Urinary bladder (tissue), 4 donors: Measurements from ENCODE around the gene CORO2A. TPM values are rescaled to one million over a fixed set of nuclear protein-coding genes. Genes with fewer than 3 reads are reported as not detected.
"Not testable (repeated sequence)": the region's sequence is repeated elsewhere in the genome, so short reads cannot be mapped to it uniquely, and the experiment has no call there.

ENCODE experiments used
- DNase-seq: peaks from one replicate; pipeline ENCODE4 v3.0.0-alpha.2; 2015; ENCODE audit errors: extremely low spot score
- H3K27ac ChIP-seq: one replicate; pipeline ENCODE4 v1.5.1; 2013; ENCODE audit warnings: low read depth, mild to moderate bottlenecking, moderate library complexity
- H3K36me3 ChIP-seq: one replicate; pipeline ENCODE4 v1.6.1; 2013; ENCODE audit warnings: mild to moderate bottlenecking, moderate library complexity; ENCODE audit not compliant: insufficient read depth
- H3K4me1 ChIP-seq: one replicate; pipeline ENCODE4 v1.6.1; 2013; ENCODE audit warnings: mild to moderate bottlenecking, moderate library complexity; ENCODE audit not compliant: insufficient read depth
- H3K4me3 ChIP-seq: one replicate; pipeline ENCODE4 v1.5.1; 2013; ENCODE audit warnings: low read depth, low read length
- WGBS: extraction: QIAGEN DNeasy Blood & Tissue Kit; methylation state at CpG from one replicate; pipeline ENCODE4 v1.1.7; 2013; 5-methylcytosine and 5-hydroxymethylcytosine counted together
- polyA plus RNA-seq: library from polyadenylated mRNA; stranded (reverse); fragments of 200-250 nt; gene quantifications from one replicate; pipeline ENCODE4 v1.2.3, GENCODE V29; 2013
- total RNA-seq: library from RNA; depleted of rRNA; stranded (reverse); fragments of >200 nt; gene quantifications from one replicate; pipeline ENCODE4 v1.2.3, GENCODE V29; 2014
- donor health status: healthy with polysubstance abuse.
- donor health status: healthy.

The CORO2A gene
- total and polyA plus RNA-seq, 2 donors, result 3.4 to 4.1 TPM

GRCh38 chr9:98180996-98181395 is 11.4 kb downstream of the CORO2A start:
- no peak for DNase-seq
- no peak overlapping the region for H3K4me3 ChIP-seq
- H3K27ac ChIP-seq, result no peak overlapping the region
- no peaks in the 10 kb centered on the region for H3K4me1 ChIP-seq
- H3K36me3 ChIP-seq, result no peaks in the 10 kb centered on the region
- 95% methylated on average over 6 of the region's 6 CpGs for WGBS

DNA sequence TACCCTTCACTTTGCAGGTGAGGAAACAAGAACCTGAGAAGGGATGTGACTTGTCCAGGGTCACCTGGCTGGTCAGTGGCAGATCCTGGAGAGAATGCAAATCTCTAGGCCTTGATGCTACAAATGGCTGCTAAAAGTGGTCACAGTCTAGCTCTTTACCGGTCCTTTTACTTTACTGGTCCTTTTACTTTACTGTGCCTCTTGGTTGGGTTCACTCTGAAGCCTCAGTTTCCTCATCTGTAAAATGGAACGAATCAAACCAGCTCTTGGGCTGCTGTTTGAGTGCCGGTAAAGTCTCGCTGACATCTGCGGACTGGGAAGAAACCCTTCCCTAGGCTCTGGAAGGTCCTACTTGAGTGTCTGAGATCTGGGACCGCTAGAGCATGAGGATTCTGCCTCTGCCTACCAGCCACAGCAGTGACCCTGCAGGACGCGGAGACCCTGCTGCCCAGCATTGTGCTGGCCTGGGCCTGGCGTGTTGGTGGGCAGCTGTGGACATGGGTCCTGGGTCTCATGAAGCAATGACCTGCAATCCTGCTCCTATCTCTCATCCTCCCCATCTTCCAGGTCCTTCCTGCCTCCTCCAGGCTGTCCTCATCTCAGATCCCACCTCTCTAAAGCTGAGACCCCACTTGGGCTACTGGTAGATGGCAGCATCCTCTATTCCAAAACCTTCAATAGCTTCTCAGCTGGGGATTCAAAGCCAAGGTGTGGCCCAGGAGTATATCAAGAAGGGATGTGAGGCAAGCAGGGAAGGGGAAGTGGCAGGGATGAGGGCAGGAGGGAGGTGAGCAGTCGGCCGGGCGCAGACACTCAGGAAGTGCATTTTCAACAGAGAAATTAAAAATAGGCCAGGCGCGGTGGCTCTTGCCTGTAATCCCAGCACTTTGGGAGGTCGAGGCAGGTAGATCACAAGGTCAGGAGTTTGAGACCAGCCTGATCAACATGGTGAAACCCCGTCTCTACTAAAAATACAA is 13.3 kb downstream of the CORO2A start:
- DNase-seq, result no peak

GRCh38 chr9:98176391-98177259 is 15.8 kb downstream of the CORO2A start:
- Histone ChIP-seq H3K27ac (no peak overlapping the region), H3K4me3 (no peak overlapping the region), H3K36me3 (no peaks in the 10 kb centered on the region), H3K4me1 (no peaks in the 10 kb centered on the region)
- no peak for DNase-seq
- WGBS, result 77% methylated on average over 9 of the region's 9 CpGs

More for the DNA sequence above, 13.3 kb downstream of the CORO2A start:
- no peak overlapping the region for H3K4me3 ChIP-seq
- no peak overlapping the region for H3K27ac ChIP-seq
- H3K4me1 ChIP-seq, result no peaks in the 10 kb centered on the region
- H3K36me3 ChIP-seq, result no peaks in the 10 kb centered on the region
- 83% methylated on average over 16 of the region's 16 CpGs for WGBS

- Histone ChIP-seq H3K27ac (no peak overlapping the region), H3K4me1 (no peaks in the 10 kb centered on the region), H3K4me3 (no peak overlapping the region), H3K36me3 (no peaks in the 10 kb centered on the region)
- DNase-seq, result no peak
- WGBS, result 87% methylated on average over 3 of the region's 3 CpGs
Observed at GRCh38 chr9:98175762-98176161, 16.7 kb downstream of the CORO2A start.

DNA sequence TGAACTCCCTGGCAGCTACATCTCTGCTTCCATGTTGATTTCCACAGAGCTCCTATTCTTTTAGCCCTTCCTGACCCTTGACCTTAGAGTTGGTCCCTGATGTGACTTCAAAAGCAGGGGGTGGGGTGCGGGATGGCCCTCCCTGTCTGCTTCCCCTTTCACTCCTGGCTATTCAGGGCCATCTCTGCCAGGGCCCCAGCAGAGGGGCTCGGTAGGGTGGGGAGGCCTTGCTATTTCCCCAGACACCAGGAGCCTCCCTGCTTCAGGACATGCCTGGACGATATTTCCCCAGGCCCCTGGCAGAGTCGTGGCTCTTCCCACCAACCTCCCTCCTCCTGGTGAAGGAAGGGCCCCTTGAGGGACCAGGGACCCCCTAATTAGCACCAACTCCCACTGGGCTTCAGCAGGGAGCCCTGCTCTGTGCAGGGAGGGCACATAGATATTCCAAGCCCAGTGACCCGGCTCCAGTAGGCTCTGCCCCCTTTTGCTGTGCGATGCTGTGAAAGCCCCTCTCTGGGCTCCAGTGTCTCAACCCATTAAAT is 17.3 kb downstream of the CORO2A start:
- Histone ChIP-seq H3K4me1 (no peaks in the 10 kb centered on the region), H3K27ac (no peak overlapping the region), H3K36me3 (no peaks in the 10 kb centered on the region), H3K4me3 (no peak overlapping the region)
- 41% methylated on average over 6 of the region's 6 CpGs for WGBS
- DNase-seq, result no peak

DNA sequence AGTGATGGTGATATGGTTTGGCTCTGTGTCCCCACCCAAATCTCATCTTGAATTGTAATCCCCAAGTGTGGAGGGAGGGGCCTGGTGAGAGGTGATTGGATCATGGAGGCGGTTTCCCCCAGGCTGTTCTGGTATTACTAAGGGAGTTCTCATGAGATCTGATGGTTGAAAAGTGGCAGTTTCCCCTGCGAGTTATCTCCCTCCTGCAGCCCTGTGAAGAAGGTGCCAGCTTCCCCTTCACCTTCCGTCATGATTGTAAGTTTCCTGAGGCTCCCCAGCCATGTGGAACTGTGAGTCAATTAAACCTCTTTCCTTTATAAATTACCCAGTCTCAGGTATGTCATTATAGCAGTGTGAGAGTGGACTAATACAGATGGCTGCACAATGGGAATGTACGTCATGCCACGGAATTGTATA is 17.9 kb downstream of the CORO2A start:
- H3K4me3 ChIP-seq, DNase-seq, H3K27ac ChIP-seq, H3K36me3 ChIP-seq, H3K4me1 ChIP-seq: not testable (repeated sequence)
- 77% methylated on average over 5 of the region's 5 CpGs for WGBS

DNA sequence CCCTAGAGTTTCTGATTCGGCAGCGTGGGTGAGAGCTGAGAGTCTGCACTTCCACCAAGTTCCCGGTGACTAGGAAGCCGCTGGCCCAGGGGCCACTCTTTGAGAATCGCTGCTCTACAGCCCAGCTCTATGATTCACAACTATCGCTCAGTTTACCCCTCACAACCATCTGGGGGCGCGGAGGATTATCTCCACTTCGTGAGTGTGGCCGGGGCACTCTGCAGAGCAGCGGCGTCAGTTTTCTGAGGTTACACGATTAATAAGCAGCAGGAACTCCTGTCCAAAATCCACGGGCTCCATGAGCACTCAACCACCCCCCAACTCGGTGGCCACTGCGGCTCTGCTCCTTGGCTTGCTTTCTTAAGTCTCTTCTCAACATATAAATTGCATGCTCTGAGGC is 19.3 kb downstream of the CORO2A start:
- Histone ChIP-seq H3K27ac (no peak overlapping the region), H3K4me3 (no peak overlapping the region), H3K36me3 (no peaks in the 10 kb centered on the region), H3K4me1 (no peaks in the 10 kb centered on the region)
- WGBS, result 78% methylated on average over 16 of the region's 16 CpGs
- DNase-seq, result no peak

GRCh38 chr9:98172604-98173003 is 19.8 kb downstream of the CORO2A start:
- WGBS, result 79% methylated on average over 3 of the region's 3 CpGs
- Histone ChIP-seq H3K36me3 (no peaks in the 10 kb centered on the region), H3K4me1 (no peaks in the 10 kb centered on the region), H3K27ac (no peak overlapping the region), H3K4me3 (no peak overlapping the region)
- no peak for DNase-seq

GRCh38 chr9:98171176-98171925 is 21.1 kb downstream of the CORO2A start:
- no peak for DNase-seq
- Histone ChIP-seq H3K27ac (no peak overlapping the region), H3K4me3 (no peak overlapping the region), H3K4me1 (no peaks in the 10 kb centered on the region), H3K36me3 (no peaks in the 10 kb centered on the region)
- 53% methylated on average over 16 of the region's 16 CpGs for WGBS

- Histone ChIP-seq H3K27ac (peak overlapping the region; percentile 65), H3K36me3 (no peaks in the 10 kb centered on the region), H3K4me1 (no peaks in the 10 kb centered on the region), H3K4me3 (no peak overlapping the region)
- WGBS, result 34% methylated on average over 15 of the region's 15 CpGs
- no peak for DNase-seq
Observed at GRCh38 chr9:98168941-98169488, 23.4 kb downstream of the CORO2A start.

DNA sequence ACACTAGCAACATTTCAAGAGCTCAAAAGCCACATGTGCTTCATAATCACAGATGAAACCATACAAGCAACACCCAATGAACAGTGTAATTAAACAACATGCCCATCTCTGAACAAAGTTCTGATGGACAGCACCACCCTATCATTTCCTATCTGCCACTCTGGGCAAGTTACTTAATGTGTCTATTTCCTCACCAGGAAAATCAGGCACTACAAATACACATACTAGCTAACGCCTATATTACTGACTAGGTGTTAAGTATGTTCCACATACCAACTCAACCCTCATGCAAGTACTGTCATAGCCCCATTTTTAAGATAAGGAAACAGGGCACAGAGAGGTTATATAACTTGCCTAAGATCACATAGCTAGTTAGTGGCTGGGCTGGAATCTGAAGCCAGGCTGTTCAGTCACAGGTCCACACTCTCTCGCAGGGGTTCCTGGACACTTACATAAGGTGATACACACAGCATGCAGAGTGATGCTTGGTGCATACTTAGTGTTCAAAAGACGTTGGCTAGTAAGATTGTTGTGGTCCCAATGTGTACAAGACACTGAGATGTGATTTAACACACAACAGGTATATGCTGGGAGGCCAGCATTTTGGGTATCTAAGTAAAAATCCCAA is 24.2 kb downstream of the CORO2A start:
- WGBS, result 80% methylated on average over 3 of the region's 3 CpGs

DNA sequence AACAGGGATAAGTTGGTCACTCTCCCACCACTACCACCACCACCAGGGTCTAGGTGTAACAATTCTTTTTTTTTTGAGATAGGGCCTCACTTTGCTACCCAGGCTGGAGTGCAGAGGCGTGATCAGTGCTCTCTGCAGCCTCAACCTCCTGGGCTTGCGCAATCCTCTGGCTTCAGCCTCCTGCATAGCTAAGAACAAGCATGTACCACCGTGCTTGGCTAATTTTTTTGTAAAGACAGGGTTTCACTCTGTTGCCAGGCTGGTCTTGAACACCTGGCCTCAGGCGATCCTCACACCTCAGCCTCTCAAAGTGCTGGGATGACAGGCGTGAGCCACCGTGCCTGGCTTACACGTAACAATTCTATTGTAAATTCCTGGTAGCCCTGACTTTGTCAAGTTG is 27.5 kb downstream of the CORO2A start:
- no peak for DNase-seq
- Histone ChIP-seq H3K4me3 (no peak overlapping the region), H3K36me3 (no peaks in the 10 kb centered on the region), H3K4me1 (no peaks in the 10 kb centered on the region), H3K27ac (no peak overlapping the region)
- WGBS, result 85% methylated on average over 7 of the region's 7 CpGs

More for the DNA sequence above, 24.2 kb downstream of the CORO2A start:
- Histone ChIP-seq H3K4me1 (no peaks in the 10 kb centered on the region), H3K27ac (no peak overlapping the region), H3K4me3 (no peak overlapping the region), H3K36me3 (no peaks in the 10 kb centered on the region)
- DNase-seq, result no peak
